Esophagus squamous epithelium (tissue), 5 donors: ENCODE measurements around the gene FLVCR2. TPM values are rescaled to one million over a fixed set of nuclear protein-coding genes. Genes with fewer than 3 reads are reported as not detected.
A peak's percentile ranks its signal among the peaks of the same experiment; 100 is the strongest.

Source experiments
- DNase-seq: peaks from one replicate; lab custom pipeline; 2025; lab: John Stamatoyannopoulos, UW
- H3K27ac ChIP-seq, 4 donors: fragments of 200-600 bp; sonication (generic); one replicate each; pipeline ENCODE4 v1.5.1; 2016 to 2019; ENCODE audit warnings: mild to moderate bottlenecking in 1 of 4
- H3K27me3 ChIP-seq, 4 donors: fragments of 200-600 bp; sonication (generic); 1 replicate in 3 of 4; 2 replicates in 1 of 4; pipeline versions ENCODE4 v1.5.1 to v1.6.0; 2017 to 2021; ENCODE audit warnings: antibody characterized with exemption in 1 of 4
- H3K36me3 ChIP-seq, 3 donors: fragments of 200-600 bp; sonication (generic); one replicate each; pipeline ENCODE4 v1.5.1; 2016 to 2019
- H3K4me1 ChIP-seq, 3 donors: fragments of 200-600 bp; sonication (generic); one replicate each; pipeline ENCODE4 v1.5.1; 2017 to 2019
- H3K4me3 ChIP-seq, 4 donors: fragments of 200-600 bp; sonication (generic); 1 replicate in 3 of 4; 2 replicates in 1 of 4; pipeline ENCODE4 v1.5.1; 2016 to 2019; ENCODE audit warnings: mild to moderate bottlenecking in 2 of 4, moderate library complexity in 1 of 4
- H3K9me3 ChIP-seq, 3 donors: fragments of 200-600 bp; sonication (generic); one replicate each; pipeline ENCODE4 v1.5.1; 2016 to 2019
- POLR2A ChIP-seq, 4 donors: fragments of 450-650 bp; IDR thresholded peaks; one replicate each; pipeline ENCODE4 v1.6.1; 2017; ENCODE audit warnings: antibody characterized with exemption in 4 of 4, mild to moderate bottlenecking in 4 of 4, moderate library complexity in 3 of 4
- WGBS, 2 donors: methylation state at CpG; one replicate each; pipeline ENCODE4 v1.1.5; 2018; 5-methylcytosine and 5-hydroxymethylcytosine counted together
- intact Hi-C: fragments of 100-400 bp; cut with DNase I; formaldehyde crosslinking; loops from one replicate; pipeline ENCODE4 v1.15.0; 2022
- total RNA-seq, 4 donors: library from RNA; depleted of rRNA; stranded (reverse); fragments of >200 nt; gene quantifications; one replicate each; pipeline ENCODE4 v1.1.0, GENCODE V29; 2016
- TF ChIP-seq, protein P1 (sequence below), 6 experiments: fragments of 450-650 bp in 4 of 6; fragments of 200-600 bp in 2 of 6; sonication (generic) in 2 of 6; IDR thresholded peaks; one replicate each; pipeline ENCODE4 v1.5.1; 2016 to 2019; ENCODE audit warnings: antibody characterized with exemption in 6 of 6, mild to moderate bottlenecking in 4 of 6, moderate library complexity in 4 of 6
- donor health status: DM: yes; HTN: yes; CAD: no.

The FLVCR2 gene
- total RNA-seq, 4 donors from 2014 or later, result 1.1 to 7.6 (median 3.8) TPM

DNA sequence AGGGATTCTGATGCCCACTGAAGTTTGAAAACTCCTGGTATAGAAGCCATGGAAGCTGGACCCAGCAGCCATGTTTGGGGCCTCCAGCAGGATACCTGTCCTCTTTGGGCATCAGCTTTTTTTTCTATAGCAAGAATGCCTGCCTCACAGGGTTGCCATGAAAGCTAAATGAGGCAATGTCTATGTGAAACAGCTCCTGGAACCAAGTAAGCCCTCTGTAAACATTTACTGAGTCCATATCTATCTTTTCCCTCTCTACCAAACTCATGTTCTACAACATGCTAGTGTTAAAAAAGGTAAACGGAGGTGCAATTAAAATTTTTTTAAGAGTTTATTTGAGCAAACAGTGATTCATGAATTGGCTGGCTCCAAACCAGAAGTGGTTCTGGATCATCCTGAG, 28.6 kb downstream of the FLVCR2 start:
- intact Hi-C loops, result no loop called here
- 64 to 79% methylated on average over 1 of the region's 1 CpG for WGBS, 2 donors
- peaks cover 0 to 6% (median 3%) of the 10 kb centered on the region in 3 donors for H3K9me3 ChIP-seq
- peaks cover 23 to 50% (median 37%) of the 10 kb centered on the region in 3 donors for H3K4me1 ChIP-seq
- TF ChIP-seq POLR2A (IDR thresholded peaks at IDR 0.05), result no peak
- TF ChIP-seq, protein P1, sequence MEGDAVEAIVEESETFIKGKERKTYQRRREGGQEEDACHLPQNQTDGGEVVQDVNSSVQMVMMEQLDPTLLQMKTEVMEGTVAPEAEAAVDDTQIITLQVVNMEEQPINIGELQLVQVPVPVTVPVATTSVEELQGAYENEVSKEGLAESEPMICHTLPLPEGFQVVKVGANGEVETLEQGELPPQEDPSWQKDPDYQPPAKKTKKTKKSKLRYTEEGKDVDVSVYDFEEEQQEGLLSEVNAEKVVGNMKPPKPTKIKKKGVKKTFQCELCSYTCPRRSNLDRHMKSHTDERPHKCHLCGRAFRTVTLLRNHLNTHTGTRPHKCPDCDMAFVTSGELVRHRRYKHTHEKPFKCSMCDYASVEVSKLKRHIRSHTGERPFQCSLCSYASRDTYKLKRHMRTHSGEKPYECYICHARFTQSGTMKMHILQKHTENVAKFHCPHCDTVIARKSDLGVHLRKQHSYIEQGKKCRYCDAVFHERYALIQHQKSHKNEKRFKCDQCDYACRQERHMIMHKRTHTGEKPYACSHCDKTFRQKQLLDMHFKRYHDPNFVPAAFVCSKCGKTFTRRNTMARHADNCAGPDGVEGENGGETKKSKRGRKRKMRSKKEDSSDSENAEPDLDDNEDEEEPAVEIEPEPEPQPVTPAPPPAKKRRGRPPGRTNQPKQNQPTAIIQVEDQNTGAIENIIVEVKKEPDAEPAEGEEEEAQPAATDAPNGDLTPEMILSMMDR (IDR thresholded peaks at IDR 0.05), result no peak
- no peak overlapping the region for H3K4me3 ChIP-seq
- no peak for DNase-seq
- no peaks in the 10 kb centered on the region for H3K27me3 ChIP-seq
- no peak overlapping the region for H3K27ac ChIP-seq
- no peaks in the 10 kb centered on the region for H3K36me3 ChIP-seq

DNA sequence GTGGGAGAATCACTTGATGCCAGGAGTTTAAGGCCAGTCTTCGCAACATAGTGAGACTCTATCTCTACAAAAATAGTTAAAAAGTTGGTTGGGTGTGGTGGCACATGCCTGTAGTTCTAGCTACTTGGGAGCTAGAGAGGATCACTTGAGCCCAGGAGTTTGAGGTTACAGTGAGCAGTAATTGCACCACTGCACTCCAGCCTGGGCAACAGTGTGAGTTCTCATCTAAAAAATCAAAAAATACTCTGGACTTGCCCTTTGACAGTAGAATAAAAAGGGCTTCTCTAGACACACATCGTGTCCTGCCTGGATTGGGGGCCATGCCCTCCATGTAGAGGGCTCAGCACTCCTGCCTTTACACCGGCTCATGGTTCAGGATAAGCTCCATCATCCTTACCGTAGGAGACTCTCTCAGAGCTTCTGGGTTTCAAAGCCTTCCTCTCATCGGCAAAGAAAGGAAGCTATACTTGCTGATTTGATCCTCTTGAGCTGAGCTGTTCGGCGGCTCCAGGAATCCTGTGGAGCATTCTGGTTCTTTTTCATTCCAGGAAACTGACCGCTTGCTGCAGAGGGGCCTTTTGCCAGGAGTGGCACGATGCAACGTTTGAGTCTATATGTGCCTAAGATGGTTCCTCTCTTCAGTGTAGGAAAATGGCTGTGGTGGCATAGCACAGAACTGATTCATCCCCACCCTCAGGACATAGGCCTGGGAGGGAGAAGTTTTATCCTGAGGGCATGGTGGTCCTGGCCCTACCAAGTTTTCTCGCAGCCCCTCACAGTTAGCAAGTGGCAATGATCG, 29.6 kb downstream of the FLVCR2 start:
- H3K27me3 ChIP-seq, result no peaks in the 10 kb centered on the region
- H3K27ac ChIP-seq, result no peak overlapping the region
- no peaks in the 10 kb centered on the region for H3K36me3 ChIP-seq
- intact Hi-C loops, result no loop called here
- H3K4me3 ChIP-seq, result no peak overlapping the region
- DNase-seq, result no peak
- 81 to 94% methylated on average over 10 of the region's 12 CpGs for WGBS, 2 donors
- TF ChIP-seq POLR2A (IDR thresholded peaks at IDR 0.05), result no peak
- TF ChIP-seq, protein P1 (IDR thresholded peaks at IDR 0.05), result no peak
- H3K9me3 ChIP-seq, result peaks cover 0 to 6% (median 3%) of the 10 kb centered on the region in 3 donors
- peaks cover 23 to 50% (median 35%) of the 10 kb centered on the region in 3 donors for H3K4me1 ChIP-seq

DNA sequence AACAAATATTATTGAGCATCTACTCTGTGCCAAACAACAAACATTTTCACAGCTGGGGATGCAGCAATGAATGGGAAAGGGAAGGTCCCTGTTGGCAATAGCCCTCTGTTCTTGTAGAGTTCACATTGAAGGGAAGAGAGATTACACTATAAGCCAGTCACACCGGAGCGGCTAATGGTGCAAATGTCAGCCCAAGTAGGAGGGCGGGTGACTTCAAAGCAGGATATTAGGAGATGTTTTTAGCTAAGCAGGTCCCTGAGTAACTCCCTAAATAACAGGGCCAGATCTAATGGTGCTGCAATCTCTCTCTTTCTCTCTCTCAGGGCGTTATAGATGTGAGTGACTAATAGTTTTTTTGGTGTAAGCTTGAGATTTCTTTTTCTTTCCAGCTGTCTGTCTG, 30.7 kb downstream of the FLVCR2 start:
- no peak overlapping the region for H3K4me3 ChIP-seq
- 70 to 88% methylated on average over 4 of the region's 4 CpGs for WGBS, 2 donors
- H3K4me1 ChIP-seq, result peaks cover 23 to 50% (median 35%) of the 10 kb centered on the region in 3 donors
- peak overlapping the region in 1 of 4 donors; percentile 40 for H3K27ac ChIP-seq
- no peaks in the 10 kb centered on the region for H3K36me3 ChIP-seq
- intact Hi-C loops, result no loop called here
- H3K9me3 ChIP-seq, result peaks cover 0 to 6% (median 3%) of the 10 kb centered on the region in 3 donors
- H3K27me3 ChIP-seq, result no peaks in the 10 kb centered on the region
- no peak for DNase-seq
- TF ChIP-seq, protein P1 (IDR thresholded peaks at IDR 0.05), result no peak
- no peak for TF ChIP-seq POLR2A (IDR thresholded peaks at IDR 0.05)

DNA sequence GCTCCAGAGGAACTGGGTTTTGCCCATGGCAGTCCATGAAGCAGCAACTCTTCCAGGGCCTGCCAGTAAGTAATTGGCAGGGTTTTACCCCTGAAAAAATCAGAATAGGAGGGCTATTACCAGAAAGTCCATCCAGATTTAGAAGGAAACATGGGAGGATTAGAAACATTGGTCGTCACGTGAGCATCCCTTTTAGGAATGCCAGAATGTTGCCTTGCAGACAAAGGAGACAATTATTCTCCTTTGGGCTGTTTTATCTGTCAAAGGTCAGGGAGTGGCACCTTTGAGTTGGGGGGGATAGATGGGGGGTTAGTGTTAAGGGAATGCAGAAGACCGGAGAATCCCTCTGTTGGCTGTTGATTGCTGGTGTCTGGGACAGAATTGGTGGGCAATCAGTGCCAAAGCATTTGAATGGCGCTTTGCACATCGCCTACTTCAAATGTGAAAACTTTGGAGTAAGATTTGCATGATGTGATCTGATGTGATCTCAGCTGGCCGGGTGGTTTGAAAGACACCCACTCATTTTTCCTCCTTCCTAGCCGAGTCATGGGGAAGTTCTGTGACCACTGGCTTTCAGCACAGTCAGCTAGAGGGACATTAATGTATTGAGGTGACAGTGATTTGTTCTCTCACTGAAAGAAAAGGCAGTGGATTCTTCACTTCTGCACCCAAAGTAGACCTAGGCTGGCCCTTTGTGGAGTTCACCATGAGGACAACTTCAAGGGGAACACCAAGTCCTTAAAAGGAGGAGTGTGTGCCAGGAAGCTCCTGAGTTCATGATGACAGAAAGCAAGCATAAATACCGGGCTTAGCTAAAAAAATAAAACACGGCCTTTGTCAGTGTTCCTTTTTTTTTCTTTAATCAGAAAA, 31.4 kb downstream of the FLVCR2 start:
- peaks cover 23 to 46% (median 33%) of the 10 kb centered on the region in 3 donors for H3K4me1 ChIP-seq
- DNase-seq, result no peak
- H3K27me3 ChIP-seq, result no peaks in the 10 kb centered on the region
- TF ChIP-seq POLR2A (IDR thresholded peaks at IDR 0.05), result no peak
- TF ChIP-seq, protein P1 (IDR thresholded peaks at IDR 0.05), result no peak
- H3K27ac ChIP-seq, result peak overlapping the region in 3 of 4 donors; percentile 8 to 65 (median 40)
- no peaks in the 10 kb centered on the region for H3K36me3 ChIP-seq
- WGBS, 2 donors, result 46 to 60% methylated on average over 9 of the region's 9 CpGs
- H3K9me3 ChIP-seq, result peaks cover 0 to 6% (median 3%) of the 10 kb centered on the region in 3 donors
- H3K4me3 ChIP-seq, result no peak overlapping the region
- intact Hi-C loops, result no loop called here
